Cortex of kidney (tissue), 1 donor: ENCODE results near the gene GPR176.

Source experiments
- DNase-seq: peaks from one replicate; lab custom pipeline; 2025; lab: John Stamatoyannopoulos, UW

GPR176 gene

DNA sequence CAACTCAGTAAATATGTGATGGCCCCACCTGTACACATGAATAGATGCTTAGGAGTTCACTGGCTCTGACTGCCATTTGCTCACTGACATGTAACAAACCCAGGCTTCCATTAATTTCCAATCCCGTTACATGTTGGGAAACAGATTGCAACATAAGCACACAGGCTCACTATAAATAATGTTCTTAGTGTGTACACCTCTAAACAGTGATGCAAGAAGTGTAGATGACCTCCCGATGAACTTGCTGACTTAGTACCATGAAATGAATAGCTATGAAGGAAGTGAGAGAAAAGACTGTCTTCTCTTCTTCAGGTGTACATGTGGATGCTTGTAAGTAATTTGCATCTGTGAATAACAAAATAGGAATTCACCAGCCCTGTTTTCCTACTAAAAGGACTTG lies 116.0 kb downstream of the GPR176 start:
- DNase-seq = no peak

DNA sequence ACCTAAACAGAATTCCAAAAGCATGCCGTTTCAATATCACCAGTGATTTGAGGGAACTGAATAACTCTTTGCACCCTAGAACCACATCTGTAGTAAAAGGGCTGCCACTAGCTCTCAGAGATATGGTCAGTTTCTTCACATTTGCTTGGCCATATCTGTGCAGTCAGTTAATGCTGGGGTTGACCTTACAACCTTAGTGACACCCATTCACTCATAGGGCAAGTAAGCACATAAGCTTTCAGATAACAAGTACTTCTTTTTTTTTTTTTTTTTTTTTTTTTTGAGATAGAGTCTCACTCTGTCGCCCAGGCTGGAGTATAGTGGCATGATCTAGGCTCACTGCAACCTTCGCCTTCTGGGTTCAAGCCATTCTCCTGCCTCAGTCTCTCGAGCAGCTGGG lies 117.0 kb downstream of the GPR176 start:
- no peak for DNase-seq

GRCh38 chr15:39801641-39802309 lies 118.3 kb downstream of the GPR176 start:
- DNase-seq = no peak

DNA sequence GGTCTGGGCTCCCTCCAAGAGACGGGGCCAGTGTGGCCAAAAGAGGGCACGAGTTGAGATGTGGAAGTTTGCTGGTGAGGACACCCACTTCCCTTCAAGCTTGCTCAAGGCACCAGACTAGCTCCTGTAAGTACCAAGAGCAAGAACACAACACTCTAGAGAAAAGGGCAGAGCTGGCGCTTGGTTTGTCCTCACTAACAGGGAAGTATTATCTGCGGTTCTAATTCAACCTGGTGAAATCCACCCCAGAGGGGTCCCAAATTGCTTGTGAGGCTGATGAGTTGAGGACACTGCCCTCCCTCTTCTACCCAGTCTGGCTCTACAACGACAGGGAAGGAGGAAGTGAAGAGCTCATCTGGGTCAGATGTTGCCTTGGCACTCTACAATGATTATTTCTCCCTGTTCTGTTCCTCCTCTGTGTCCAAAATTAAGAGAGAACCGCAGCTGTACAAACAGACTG lies 120.5 kb downstream of the GPR176 start:
- DNase-seq = no peak

GRCh38 chr15:39798382-39798781 lies 121.7 kb downstream of the GPR176 start:
- no peak for DNase-seq

GRCh38 chr15:39797407-39797806 lies 122.7 kb downstream of the GPR176 start:
- DNase-seq = no peak

DNA sequence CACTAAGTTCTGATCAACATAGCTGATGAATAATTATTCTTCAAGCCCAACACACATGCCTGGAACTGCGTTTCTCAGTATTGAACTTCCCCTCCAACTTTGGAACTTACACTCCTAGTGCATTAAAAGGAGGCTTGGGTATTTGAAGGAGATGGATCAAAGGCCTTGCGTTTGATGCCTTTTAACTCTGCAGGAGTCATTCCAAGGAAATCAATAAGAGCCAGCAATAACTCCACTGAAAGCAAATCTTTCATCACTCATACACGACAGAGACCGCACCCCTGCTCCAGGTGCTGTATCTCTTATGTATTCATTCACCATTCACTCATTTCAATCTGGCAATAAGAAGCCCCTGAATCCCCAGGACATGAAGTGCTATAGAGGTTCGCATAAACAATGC lies 123.5 kb downstream of the GPR176 start:
- no peak for DNase-seq

GRCh38 chr15:39795486-39795885 lies 124.6 kb downstream of the GPR176 start:
- DNase-seq = no peak

DNA sequence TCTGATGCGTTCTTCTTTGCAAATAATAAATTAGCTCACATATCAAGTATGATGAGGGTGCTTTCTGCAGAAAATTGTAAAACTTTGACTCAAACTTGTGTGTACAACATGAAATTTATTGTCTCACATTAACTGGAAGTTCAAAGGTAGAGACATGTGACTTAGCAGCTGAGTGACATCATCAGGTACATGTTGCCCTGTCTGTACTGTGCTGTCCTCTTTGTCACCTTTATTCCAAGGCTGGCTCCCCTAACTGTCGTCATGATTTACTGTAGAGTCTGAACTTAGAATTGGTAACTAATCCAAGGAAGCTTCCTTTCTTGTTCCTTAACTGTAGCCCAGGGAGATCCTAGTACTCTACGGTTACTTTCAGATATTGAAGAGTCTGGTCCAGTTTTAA lies 125.1 kb downstream of the GPR176 start:
- no peak for DNase-seq

- no peak for DNase-seq
Measured at GRCh38 chr15:39793923-39794322, 126.1 kb downstream of the GPR176 start.

DNA sequence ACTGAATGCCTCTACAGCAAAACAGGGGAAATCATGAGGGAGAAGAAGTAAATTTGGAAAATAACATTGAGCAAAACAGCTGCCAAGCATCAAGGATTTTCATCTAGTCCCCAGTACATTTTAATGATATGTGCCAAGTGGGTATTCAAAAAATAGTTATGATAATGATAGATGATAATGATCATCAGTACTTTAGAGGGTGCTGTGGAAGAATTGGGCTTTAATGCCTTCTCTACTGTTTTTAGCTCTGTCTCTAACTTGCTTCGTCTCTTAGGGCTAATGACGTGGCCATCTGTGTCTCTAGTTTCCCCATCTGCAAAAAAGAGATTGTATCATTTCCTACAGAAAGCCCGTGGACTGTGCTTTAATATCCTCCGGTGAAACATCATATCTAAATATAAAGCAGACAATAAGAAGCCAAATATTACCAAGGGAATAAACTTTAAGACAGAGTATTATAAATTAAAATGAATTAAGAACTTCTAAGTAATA lies 127.2 kb downstream of the GPR176 start:
- no peak for DNase-seq

- DNase-seq = no peak
Measured at GRCh38 chr15:39792025-39792843, 127.8 kb downstream of the GPR176 start.

- DNase-seq = no peak
Measured at GRCh38 chr15:39789736-39790135, 130.3 kb downstream of the GPR176 start.

GRCh38 chr15:39788800-39789565 lies 131.1 kb downstream of the GPR176 start:
- DNase-seq = no peak

DNA sequence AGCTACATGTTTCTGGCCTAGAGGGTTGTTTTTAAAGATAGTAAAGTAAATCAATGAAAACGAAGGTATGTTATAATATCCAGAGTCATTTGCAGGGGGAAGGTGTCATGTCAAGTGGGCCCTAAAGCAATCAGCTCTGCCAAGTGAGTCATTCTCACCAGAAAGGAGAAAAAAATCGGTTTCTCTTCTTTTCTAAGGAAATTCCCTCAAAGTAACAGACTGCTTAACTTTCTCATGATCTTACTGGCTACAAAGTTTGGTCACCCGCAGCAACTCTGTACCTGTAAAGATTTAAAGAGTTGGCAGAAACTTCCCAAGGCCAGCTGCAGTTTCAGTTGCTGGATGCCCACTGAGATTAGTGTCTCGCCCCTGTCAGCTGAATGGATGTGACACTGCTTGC lies 132.0 kb downstream of the GPR176 start:
- DNase-seq = no peak

DNA sequence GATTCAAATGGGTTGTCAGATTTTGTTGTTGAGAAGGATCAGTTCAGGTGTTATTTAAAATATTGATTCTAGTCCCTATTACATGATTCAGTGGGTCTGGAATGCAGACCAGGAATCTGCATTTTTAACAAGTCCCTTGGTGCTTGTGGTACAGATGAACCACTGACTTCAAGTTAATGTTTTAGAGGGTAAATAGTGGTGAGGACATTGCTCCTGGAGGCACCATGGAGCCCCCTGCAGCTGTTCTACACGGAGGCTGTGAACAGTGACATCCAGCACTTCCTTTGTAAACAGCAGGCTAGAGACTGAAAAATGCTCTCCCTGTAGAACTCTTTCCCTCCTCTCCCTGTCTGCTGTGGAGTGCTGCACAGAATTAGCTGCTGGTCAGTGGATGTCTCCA lies 132.6 kb downstream of the GPR176 start:
- DNase-seq = no peak

DNA sequence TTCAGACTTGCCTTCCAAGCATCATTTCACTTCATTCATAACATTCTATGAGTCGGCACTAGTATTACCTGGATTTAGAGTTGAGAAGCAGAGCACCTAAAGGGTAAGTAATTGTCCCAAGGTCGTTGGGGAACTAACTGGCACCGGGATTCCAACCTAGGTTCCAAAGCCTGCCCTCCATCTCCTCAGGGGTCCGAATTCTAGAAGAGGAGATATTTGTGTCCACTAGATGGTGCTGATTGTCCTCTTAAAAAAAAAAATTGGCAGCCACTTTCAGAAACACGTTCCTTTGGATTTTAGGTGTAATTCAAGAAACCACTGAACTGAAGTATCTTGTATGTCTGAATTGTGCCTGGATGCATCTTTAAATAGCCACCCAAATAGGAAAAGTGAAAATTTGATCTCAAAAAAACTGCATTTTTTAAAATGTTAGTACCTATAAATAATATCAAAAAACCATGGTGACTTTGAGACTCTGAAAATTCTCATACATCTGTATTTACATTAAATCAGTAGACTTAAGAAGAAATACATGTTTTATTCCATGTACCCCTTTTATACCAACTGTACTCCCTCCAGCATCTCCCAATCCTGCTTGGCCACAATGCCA lies 133.5 kb downstream of the GPR176 start:
- DNase-seq = no peak

DNA sequence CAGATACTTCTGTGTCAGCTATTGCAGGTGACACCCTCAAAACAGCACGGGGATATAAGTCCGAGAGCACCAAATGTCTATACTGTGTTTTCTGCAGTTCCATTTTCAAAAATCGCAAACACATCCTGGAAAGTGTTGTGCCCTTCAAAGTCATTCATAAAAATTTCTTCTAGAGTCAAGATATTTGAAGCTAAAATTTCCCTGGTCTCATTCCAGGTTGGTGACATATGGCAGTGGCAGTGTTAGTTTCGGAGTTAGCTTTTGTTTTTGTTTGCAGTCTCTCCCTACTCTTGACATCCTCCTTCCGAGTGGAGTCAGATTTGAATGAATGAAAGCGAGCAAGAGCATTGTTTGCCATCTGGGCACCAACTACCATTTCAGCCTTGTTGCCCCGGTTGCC lies 134.2 kb downstream of the GPR176 start:
- DNase-seq = no peak

GRCh38 chr15:39785139-39785538 lies 134.9 kb downstream of the GPR176 start:
- DNase-seq = no peak

- no peak for DNase-seq
Measured at GRCh38 chr15:39784638-39785037, 135.4 kb downstream of the GPR176 start.

GRCh38 chr15:39784125-39784524 lies 135.9 kb downstream of the GPR176 start:
- no peak for DNase-seq

DNA sequence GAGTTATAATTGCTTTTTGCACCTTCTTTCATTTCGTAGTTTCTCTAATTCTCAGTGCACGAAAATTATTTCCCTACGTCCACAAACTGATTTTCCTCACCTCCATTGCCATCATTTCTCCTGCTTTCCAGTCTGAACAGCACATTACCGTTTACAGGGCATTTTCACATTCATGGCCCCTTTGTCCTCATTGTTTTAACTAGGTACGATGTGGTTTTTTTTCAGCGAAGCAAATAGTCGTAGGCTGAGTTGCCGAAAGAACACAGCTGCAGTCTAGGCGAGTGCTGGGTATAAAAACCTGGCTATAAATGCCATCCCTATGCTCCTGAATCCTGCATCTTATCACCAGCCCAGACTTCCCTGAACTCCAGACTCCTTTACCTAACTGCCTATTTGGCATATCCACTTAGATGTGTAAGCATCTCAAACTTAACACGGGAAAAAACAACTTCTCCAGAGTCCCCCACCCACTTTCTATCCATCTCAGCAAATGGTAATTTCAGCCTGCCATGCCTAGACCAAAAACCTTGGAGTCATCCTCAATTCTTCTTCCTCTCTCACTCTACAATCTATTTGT lies 136.7 kb downstream of the GPR176 start:
- no peak for DNase-seq
